ENCODE results near the gene CLSTN2. TPM values are rescaled to one million over a fixed set of nuclear protein-coding genes. Genes with fewer than 3 reads are reported as not detected.

The CLSTN2 gene
- polyA plus RNA-seq, 3 donors = not detected

- Histone ChIP-seq H3K9me3 (replicated peaks in 1 of 2; ENCODE audit: control insufficient read depth in 1 of 2, insufficient read depth in 1 of 2, low read length in 2 of 2) (no peaks in the 10 kb centered on the region), H3K4me2 (replicated peaks; ENCODE audit: extremely low read depth, low read length, poor library complexity, severe bottlenecking) (no peak overlapping the region), H3K27ac (ENCODE audit: low read depth in 1 of 2, low read length in 2 of 2) (no peak overlapping the region), H3K36me3 (replicated peaks in 1 of 2; ENCODE audit: control insufficient read depth in 1 of 2, insufficient read depth in 2 of 2, low read length in 2 of 2) (no peaks in the 10 kb centered on the region), H3K9ac (ENCODE audit: insufficient read depth, low read length, poor library complexity, severe bottlenecking) (no peak overlapping the region), H3K27me3 (ENCODE audit: control insufficient read depth in 2 of 2, insufficient read depth in 2 of 2, low read length in 2 of 2) (no peaks in the 10 kb centered on the region), H3K79me2 (ENCODE audit: insufficient read depth, low read length) (no peaks in the 10 kb centered on the region), H3K4me1 (ENCODE audit: control insufficient read depth in 1 of 2, insufficient read depth in 2 of 2, low read length in 2 of 2) (no peaks in the 10 kb centered on the region), H3K4me3 (replicated peaks in 1 of 3; ENCODE audit: low read depth in 2 of 3, low read length in 3 of 3) (no peak overlapping the region), H4K20me1 (ENCODE audit: insufficient read depth, low read length) (no peaks in the 10 kb centered on the region), H2AFZ (ENCODE audit: insufficient read depth, low read depth, low read length, poor library complexity, severe bottlenecking) (no peak overlapping the region)
- H3K9me3 Mint-ChIP-seq = peaks cover 0 to 5% (median 0%) of the 10 kb centered on the region in 7 donors
- no peak overlapping the region for H3K4me3 Mint-ChIP-seq
- peaks cover 0 to 1% (median 1%) of the 10 kb centered on the region in 3 donors for H3K27me3 Mint-ChIP-seq (ENCODE audit: low read depth in 3 of 3)
- no CpG with 5 or more reads among the region's 3 CpGs for WGBS (ENCODE audit: insufficient coverage)
- intact Hi-C loops (cut with micrococcal nuclease) = no loop called here
- DNase-seq = no peak
- H3K27ac Mint-ChIP-seq = no peak overlapping the region
- no peak for TF ChIP-seq CTCF (IDR thresholded peaks at IDR 0.05)
- no peaks in the 10 kb centered on the region for H3K36me3 Mint-ChIP-seq
- H3K4me1 Mint-ChIP-seq = no peaks in the 10 kb centered on the region
Measured at GRCh38 chr3:140097874-140098635, 163.1 kb downstream of the CLSTN2 start.

- Mint-ChIP-seq H3K36me3 (no peaks in the 10 kb centered on the region), H3K4me3 (no peak overlapping the region), H3K9me3 (peaks cover 0 to 5% (median 1%) of the 10 kb centered on the region in 7 donors), H3K27ac (no peak overlapping the region), H3K4me1 (no peaks in the 10 kb centered on the region), H3K27me3 (ENCODE audit: low read depth in 3 of 3) (peaks cover 0 to 2% (median 1%) of the 10 kb centered on the region in 3 donors)
- intact Hi-C loops (cut with micrococcal nuclease) = no loop called here
- no peaks in the 10 kb centered on the region for H3K36me3 ChIP-seq (replicated peaks in 1 of 2; ENCODE audit: control insufficient read depth in 1 of 2, insufficient read depth in 2 of 2, low read length in 2 of 2)
- no peaks in the 10 kb centered on the region for H3K79me2 ChIP-seq (ENCODE audit: insufficient read depth, low read length)
- H3K4me3 ChIP-seq (replicated peaks in 1 of 3; ENCODE audit: low read depth in 2 of 3, low read length in 3 of 3) = no peak overlapping the region
- no peaks in the 10 kb centered on the region for H4K20me1 ChIP-seq (ENCODE audit: insufficient read depth, low read length)
- H3K9me3 ChIP-seq (replicated peaks in 1 of 2; ENCODE audit: control insufficient read depth in 1 of 2, insufficient read depth in 1 of 2, low read length in 2 of 2) = no peaks in the 10 kb centered on the region
- no peak for DNase-seq
- H2AFZ ChIP-seq (ENCODE audit: insufficient read depth, low read depth, low read length, poor library complexity, severe bottlenecking) = no peak overlapping the region
- H3K9ac ChIP-seq (ENCODE audit: insufficient read depth, low read length, poor library complexity, severe bottlenecking) = no peak overlapping the region
- TF ChIP-seq CTCF (IDR thresholded peaks at IDR 0.05) = no peak
- H3K27me3 ChIP-seq (ENCODE audit: control insufficient read depth in 2 of 2, insufficient read depth in 2 of 2, low read length in 2 of 2) = no peaks in the 10 kb centered on the region
- WGBS (ENCODE audit: insufficient coverage) = 95% methylated on average over 6 of the region's 7 CpGs
- no peak overlapping the region for H3K4me2 ChIP-seq (replicated peaks; ENCODE audit: extremely low read depth, low read length, poor library complexity, severe bottlenecking)
- no peaks in the 10 kb centered on the region for H3K4me1 ChIP-seq (ENCODE audit: control insufficient read depth in 1 of 2, insufficient read depth in 2 of 2, low read length in 2 of 2)
- no peak overlapping the region for H3K27ac ChIP-seq (ENCODE audit: low read depth in 1 of 2, low read length in 2 of 2)
Measured at GRCh38 chr3:140100479-140100878, 165.5 kb downstream of the CLSTN2 start.
